GM12874 (cell line): ENCODE measurements around the gene NELFCD.

Source experiments
- TF ChIP-seq, protein P1 (sequence below): IDR thresholded peaks from 2 replicates; pipeline ENCODE4 v1.5.1; 2011; ENCODE audit warnings: low read depth, mild to moderate bottlenecking, control low read depth, low read length, moderate library complexity; ENCODE audit not compliant: insufficient read depth

NELFCD gene

DNA sequence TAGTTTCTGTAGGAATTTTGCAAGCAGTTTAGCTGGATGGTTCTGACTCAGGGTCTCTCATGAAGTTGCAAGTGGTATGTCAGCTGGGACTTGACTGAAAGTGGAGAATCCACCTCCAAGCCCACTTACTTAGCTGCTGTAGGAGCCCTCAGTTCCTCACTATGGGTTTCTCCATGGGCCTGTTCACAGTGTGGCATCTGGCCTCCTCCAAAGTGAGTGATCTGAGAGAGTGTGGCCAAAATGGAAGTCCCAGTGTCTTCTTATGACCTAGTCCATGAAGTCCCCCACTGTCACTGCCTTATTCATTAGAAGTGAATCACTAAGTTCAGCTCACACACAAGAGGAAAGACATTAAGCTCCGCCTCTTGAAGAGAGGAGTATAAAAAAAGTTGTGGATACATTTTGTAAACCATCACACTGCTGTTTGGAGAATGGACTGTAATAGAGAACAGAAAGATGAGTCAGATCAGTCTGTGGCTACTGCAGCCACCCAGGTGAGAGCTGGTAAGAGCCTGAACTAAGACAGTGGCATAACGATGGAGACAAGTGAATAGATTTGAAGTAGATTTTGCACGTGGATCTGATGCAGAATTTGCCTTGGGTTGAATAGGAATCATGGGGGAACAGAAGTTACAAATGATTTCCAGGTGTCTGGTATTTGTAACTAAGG lies 4.9 kb upstream of the NELFCD start:
- TF ChIP-seq, protein P1, sequence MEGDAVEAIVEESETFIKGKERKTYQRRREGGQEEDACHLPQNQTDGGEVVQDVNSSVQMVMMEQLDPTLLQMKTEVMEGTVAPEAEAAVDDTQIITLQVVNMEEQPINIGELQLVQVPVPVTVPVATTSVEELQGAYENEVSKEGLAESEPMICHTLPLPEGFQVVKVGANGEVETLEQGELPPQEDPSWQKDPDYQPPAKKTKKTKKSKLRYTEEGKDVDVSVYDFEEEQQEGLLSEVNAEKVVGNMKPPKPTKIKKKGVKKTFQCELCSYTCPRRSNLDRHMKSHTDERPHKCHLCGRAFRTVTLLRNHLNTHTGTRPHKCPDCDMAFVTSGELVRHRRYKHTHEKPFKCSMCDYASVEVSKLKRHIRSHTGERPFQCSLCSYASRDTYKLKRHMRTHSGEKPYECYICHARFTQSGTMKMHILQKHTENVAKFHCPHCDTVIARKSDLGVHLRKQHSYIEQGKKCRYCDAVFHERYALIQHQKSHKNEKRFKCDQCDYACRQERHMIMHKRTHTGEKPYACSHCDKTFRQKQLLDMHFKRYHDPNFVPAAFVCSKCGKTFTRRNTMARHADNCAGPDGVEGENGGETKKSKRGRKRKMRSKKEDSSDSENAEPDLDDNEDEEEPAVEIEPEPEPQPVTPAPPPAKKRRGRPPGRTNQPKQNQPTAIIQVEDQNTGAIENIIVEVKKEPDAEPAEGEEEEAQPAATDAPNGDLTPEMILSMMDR, result no peak

DNA sequence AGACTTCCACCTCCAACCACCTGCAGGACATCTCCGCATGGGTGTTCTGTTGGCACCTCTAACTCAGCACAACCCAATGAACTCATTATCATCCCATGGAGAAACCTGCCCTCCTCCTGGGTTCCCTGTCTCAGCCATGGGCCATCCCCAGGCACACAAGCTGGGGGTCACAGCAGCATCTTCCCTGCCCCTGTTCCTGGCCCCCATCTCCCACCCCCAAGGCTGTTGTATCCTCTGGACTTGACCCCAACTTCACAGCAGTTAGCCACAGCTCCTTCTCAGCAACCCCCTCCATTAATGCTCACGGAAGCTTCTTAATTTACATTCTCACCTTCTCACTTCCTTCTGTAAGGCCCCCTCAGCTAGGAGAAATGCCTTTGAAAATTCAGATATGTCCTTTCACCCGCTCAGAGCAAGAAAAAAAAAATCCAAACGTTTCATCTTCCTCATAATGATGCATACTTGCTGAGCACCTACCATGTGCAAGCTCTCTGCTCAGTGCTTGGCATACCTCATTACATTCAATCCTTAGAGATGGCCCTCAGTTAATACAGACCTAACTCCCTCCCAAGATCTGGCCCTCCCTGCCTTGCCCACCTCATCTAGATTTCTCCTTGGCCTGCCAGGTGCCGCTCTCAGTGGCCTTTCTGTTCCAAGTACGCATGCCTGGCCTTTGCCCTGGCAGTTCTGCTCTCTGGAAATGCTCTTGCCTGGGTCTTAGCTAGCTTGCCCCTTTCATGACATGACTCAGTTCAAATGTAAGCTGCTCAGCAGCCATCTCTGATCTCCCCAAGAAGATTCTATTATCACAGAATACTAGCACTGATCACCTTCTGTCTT lies 2.5 kb upstream of the NELFCD start:
- TF ChIP-seq, protein P1, result no peak

DNA sequence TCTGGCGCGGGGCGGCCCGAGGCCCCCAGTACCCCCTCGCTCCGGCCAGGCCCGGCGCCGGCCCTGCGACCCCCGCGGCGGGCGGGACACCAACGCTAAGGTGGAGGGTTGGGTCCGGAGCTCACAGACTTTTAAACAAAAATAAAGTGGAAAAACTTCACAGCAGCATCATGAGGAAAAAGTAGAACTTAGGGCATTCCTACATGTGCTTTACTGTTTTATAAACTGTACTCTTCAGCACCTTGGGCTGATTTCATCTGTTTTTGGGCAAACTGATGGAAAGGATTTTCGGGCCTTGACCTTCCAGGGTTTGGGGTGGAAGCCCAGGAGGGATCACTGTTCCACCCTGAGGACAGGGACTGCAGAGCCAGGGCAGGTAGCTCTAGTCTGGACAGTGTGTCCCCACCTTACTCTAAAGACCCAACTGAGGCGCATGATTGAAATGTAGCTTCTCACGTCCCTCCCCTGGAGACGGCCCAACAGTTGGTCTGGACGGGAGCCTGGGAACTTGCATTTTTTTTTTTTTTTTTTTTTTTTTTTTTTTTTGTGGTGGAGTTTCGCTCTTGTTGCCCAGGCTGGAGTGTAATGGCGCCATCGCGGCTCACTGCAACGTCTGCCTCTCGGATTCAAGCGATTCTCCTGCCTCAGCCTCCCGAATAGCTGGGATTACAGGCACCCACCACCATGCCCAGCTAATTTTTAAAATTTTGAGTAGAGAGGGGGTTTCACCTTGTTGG lies 740 bp downstream of the NELFCD start:
- TF ChIP-seq, protein P1, result no peak

DNA sequence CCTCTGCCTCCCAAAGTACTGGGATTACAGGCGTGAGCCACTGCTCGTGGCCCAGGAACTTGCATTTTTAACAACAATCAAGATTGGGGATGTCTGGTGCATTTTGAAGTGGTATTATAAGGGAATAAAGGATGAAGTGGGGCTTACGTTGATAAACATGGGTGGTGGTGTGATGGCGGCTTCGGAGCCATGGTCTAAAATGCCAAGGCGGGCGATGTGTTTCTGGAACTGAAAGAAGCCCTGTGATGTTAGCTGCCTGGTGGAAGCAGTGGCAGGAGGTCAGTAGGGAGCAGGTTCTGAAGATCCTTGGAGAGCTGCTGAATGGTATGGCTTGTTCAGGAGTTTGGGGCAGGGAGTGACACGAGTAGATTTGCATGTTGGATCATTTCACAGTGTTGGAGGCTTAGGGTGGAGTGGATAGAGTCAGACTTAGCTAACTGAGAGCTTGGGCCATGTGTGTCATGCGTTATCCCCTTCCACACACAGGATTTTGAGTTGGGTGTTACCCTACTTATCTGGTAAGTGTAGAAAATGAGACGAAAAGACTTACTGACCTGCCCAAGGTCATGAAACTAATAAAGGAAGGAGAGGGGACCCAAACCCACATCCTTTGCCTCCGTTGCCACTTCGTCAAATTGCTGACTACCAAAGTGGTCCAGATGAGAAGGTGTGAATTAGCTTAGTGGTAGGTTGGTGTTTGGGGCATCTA lies 1.5 kb downstream of the NELFCD start:
- TF ChIP-seq, protein P1, result no peak

DNA sequence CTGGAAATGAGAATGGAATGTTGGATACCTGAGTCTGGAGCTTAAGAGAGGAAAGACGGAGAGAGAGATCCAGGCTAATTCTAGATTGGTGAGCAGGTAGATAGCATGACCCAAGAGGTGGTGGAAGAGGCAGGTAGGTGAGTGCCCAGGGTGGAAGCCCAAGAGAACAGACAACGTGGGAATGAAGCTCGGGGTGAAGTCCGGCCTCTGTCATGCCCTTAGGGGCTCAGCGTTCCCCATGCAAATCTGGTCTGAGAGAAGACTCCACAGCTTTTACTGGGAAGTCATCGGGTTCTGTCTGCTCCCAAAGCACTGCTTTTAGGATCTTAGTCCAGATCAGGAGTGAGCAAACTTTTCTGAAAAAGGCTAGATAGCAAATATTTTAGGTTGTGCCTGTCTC lies 3.6 kb downstream of the NELFCD start:
- TF ChIP-seq, protein P1, result no peak

DNA sequence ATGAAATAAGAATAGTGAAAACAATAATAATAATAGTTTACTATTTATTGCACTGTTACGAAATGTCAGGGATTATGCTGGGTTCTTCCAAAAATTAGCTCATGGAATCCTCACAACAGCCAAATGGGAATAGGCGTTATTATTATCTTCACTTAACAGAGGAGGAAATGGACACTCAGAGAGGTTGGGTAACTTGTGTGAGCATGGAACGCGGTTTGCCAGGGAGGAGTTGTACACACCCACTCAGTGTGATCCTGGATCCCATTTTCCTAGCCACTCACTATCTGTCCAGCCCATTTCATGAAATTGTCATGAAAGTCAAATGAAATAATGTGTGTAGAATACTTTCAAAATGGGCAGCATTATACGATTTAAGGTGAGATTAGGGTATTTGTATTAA lies 4.6 kb downstream of the NELFCD start:
- TF ChIP-seq, protein P1, result no peak
